Eye (tissue), 1 donor: Measurements from ENCODE around the gene NPTX1.

ENCODE experiments used
- DNase-seq: peaks from one replicate; pipeline ENCODE4 v3.0.0-alpha.2; 2015

The NPTX1 gene

DNA sequence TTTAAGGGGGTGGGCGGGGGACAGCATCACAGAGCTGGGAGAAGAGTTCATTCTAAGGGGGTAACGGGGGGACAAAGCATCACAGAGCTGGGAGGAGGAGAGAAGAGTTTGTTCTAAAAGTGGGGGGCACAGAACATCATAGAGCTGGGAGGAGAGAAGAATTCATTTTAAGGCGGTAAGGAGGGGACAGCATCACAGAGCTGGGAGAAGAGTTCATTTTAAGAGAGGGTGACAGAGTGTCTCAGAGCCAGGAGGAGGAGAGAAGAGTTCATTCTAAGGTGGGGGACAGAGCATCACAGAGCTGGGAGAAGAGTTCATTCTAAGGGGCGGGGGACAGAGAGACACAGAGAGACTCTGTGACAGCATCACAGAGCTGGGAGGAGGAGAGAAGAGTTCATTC lies 33.6 kb downstream of the NPTX1 start:
- no peak for DNase-seq

DNA sequence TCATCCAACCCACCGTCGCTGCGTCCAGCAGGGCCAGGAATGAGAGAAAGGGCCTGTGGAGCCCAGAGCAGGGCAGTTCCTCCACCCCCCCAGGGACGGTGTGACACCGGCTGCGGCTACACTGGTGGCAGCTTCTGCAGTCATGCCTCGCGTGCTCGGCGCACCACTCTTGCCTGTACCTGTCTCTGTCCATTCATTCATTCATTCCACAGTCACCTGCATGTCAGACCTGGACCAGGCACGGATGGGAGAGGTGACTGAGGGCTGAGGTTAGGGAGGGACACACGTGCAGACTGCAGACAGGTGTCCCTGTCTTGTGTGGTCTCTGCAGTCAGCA lies 34.1 kb downstream of the NPTX1 start:
- no peak for DNase-seq

DNA sequence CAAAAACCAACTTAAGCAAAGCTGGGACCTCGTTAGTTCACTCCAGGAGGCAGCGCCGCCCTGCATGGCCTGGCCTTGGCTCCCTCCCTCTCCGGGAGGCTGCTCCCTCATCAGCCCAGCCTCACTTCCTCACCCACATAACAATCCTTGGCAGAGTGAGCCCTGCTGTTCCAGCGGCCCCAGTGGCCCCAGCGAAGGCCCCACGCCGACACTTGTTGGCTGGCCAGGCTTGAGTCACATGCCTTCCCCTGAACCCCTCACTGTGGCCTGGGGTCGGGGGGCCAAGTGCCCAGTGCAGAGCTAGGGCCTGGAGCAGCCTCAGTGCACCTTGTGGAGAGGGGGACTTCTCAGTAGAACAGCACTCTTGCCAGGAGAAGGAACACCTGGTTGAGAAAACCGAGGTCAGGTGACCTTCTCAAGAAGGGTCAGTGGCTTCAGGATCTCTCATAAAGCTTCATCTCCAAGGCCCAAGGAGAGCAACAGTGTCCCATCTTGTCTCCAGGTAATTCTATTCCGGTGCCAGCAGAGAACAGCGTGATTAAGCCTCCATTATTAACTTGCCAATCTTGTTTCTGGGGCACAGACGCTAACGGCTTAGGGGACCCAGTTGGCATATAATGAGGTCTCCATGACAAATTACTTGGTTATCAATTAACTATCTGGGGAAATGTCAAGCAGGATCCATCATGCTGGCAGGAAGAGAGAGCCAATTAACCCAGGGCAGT lies 34.6 kb downstream of the NPTX1 start:
- DNase-seq = no peak

- peak; percentile 91 for DNase-seq
Measured at GRCh38 chr17:80441133-80441578, 35.3 kb downstream of the NPTX1 start.

DNA sequence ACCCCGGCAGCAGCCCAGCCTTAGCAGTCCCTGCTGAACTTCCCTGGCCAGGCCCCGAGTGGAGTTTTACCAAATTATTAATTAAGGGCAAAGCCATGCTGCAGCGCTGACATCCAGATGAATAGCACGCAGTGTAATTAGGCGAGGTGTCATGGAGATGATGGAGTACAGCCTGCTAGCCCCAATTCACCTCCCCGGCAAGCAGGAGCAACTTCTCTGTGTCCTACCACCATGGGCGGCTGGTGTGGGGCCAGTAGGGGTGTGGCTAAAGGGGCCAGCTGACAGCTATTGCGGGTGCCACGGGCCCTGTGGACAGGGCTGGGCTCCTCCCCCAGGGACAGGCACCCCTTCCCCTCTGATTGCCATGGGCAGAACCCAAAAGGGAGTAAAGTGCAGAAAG lies 36.9 kb downstream of the NPTX1 start:
- DNase-seq = no peak

DNA sequence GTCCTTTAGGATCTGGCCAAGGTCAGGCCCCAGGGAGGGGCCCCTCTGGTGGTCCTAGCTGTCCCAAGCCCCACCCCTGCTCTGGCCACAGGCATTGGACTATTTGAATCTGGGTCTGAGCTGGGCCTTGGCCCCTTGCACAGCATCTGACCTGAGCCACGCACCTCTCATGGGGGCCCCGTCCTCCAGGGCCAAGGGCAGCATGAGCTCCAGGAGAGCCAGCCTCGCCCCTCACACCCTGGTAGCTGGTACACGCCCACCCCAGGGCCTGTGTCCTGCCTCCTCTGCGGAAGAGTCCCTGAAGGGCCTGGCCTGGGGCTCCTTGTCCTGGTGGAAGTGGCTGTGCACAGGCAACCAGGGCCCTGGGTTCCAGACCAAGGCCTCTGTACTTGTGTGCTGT lies 37.6 kb downstream of the NPTX1 start:
- DNase-seq = no peak

GRCh38 chr17:80437532-80437931 lies 38.9 kb downstream of the NPTX1 start:
- no peak for DNase-seq

DNA sequence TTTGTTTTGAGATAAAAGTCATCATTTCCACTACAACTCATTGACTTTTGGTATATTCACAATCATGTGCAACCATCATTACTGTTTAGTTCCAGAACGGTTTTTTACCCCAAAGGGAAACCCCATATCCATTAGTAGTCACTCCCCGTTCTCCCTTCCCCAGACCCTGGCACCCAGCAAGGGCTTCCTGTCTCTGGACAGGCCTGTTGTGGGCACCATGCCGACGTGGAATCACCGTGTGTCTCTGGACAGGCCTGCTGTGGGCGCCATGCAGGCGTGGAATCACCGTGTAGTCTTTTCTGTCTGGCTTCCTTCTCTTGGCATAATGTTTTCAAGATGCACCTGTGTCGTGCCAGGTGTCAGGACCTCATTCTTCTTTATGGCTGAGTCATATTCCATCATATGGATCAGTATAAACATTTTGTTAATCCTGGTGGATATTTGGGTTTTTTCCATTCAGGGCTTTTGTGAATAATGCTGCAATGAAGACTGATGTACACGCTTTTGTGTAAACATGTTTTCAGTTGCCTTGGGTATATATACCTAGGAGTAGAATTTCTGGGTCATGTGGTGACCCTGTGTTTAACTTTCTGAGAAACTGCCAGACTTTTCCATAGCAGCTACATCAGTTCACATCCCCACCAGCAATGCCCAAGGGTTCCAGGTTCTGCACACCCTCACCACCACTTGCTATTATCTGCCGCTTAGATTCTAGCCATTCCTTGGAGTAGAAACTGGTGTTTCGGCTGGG lies 42.3 kb downstream of the NPTX1 start:
- DNase-seq = no peak

- DNase-seq = no peak
Measured at GRCh38 chr17:80432961-80433550, 43.4 kb downstream of the NPTX1 start.

DNA sequence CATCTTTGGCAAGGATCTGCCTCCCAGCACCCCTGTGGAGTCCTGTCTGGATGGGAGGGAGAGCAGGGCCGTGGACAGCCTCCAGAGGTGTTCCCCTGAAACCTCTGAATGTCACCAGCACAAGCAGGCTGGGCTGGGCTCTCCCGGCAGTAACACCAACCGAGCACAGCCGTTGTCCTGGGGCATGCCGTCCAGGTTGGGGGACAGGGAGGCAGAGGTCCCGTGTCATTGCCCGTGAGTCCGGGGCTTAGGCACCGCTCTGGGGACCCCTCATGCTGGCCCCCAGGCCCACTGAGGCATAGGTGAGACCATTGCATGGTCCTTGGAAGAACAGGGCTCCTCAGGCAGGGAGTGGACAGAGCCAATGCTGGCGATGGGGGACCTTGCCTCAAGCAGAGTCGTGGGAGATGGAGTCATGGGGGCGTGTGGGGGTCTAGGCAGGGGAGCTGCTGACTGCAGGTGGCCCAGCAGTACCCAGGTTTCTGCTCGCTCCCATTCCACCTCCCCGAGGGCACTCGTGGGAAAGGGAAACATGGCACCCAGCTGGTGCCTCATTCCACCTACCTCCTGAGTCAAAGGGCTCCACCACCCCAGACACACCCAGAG lies 44.0 kb downstream of the NPTX1 start:
- DNase-seq = no peak

- no peak for DNase-seq
Measured at GRCh38 chr17:80431246-80432195, 44.9 kb downstream of the NPTX1 start.

- DNase-seq = no peak
Measured at GRCh38 chr17:80430446-80431245, 45.8 kb downstream of the NPTX1 start.

DNA sequence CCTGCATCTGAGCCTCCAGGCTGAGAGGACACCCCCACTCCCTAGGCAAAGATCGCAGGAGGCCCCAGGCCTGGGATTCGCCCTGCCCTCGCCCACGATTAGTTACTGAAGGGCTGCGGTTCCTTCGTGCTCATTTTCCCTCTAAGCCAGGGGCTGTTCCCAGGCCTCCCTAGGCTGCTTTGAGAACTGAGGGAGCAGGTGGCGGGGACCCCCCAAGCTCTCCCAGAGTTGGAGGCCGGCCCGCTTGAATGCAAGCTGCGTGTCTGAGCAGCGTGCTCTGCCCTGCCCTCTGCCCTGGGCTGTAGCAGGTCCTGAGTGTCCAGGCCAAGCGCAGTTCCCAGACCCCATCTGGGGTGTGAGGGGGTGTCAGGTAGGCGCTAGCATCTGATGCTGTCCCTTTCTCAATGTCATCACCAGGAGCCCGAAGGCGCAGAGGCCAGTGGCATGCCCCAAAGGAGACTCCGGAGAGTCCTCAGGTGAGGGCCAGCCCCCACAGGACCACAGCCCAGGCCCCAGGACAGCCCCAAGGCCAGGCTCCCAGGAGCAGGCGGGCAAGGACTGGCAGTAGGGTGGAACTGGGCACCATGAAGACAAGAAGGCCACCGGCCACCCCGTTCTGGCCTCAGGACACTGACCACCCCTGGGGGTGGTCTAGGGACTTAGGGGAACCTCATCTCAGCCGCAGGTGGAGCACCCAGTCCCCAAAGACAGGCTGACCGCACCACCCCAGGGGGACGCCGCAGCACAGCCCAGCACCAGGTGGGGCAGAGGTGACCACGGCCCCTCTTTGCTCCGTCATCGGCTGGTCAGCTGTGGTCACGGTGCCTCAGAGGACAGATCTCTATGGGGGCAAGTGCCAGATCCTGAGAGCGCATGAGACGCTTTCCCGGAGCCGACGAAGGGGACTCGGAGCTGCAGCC lies 46.8 kb downstream of the NPTX1 start:
- DNase-seq = no peak

DNA sequence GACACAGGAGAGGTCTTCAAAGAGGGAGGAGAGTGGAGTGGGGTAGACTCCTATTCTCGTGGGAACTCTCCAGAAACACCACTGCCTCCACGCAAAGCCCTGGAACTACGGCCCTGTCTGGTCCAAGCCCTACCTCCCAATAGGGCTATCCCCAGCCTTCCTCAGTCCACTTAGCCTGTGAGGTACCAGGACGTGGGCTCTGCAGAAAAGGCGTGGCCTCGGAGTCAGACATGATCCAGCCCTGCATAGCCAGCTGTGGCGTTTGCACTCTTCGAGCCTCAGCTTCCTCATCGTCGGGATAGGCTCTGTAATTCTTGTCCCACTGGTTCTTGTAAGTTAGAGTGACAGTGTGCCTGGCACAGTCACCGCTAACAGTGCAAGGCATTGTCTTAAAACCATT lies 47.6 kb downstream of the NPTX1 start:
- no peak for DNase-seq

DNA sequence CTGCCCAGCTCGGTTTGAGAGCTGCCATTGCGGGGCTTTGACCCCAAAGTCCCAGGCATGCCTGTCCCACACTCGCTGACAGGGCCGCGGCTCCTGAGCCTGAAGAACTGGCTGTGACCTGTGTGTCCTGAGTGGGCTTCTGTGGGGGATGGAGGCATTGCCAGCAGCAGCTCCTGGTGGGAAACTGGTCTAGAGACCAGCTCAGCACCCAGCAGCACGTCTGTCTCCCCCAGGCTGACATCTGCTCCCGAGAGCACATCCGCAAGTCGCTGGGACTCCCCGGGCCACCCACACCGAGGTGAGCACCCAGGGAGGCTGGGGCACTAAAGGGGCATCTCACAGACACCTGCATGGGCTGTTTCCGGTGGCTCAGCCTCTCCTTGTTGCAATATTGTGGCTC lies 48.0 kb downstream of the NPTX1 start:
- DNase-seq = no peak

DNA sequence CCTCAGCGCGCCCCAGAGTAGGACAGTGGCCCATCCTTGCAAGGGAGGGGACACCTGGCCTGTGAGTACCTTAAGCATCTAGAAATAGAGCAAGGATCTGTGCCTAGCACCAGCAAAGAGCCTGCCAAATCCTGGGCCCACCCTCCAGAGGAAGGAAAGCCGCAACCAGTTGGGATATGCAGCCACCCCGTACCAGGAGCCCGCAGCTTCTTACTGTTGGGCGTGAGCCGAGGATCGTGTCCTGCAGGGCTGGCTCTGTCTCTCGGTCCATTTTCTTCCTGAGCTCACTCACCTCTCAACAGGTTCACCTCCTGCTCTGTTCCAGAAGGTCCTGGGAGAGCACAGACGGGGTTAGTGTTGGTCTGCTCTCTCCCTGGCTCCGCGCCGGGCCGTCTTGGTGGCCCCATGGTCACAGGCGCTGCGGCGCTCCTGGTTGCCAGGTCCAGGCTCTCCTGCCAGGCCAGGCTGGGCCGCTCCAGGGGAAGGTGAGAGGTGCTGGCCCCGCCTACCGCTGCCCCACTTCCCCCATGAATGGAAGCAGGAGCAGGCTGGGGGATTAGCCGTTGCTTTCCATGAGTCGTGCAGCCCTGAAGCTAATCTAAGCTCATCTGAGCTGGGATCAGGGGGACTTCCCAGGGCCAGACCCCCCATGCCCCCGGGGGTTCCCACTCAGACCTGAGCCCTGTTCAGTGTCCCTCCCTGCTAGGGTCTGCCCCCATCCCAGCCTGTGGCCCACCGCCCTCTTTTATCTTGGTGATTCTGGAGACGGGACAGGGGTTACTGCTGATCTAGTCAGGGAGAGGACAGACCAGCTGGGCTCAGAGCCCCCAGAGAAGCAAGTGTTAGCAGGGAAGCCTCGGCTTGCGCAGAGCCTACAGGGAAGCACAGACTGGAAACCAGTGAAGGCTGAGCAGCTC lies 48.8 kb downstream of the NPTX1 start:
- DNase-seq = no peak

- peak; percentile 91 for DNase-seq
Measured at GRCh38 chr17:80426671-80427326, 49.6 kb downstream of the NPTX1 start.

GRCh38 chr17:80425835-80426426 lies 50.5 kb downstream of the NPTX1 start:
- DNase-seq = no peak
